HG02642 (cell line): ENCODE data around the gene LIFR.
"Not testable (repeated sequence)": the region's sequence is repeated elsewhere in the genome, so short reads cannot be mapped to it uniquely, and the experiment has no call there.

Experiments
- ATAC-seq: cut with Tn5 transposase; IDR thresholded peaks from one replicate; pipeline ENCODE4 v1.9.1; 2021; ENCODE audit warnings: mild to moderate bottlenecking; ENCODE audit not compliant: unreplicated experiment, poor library complexity

LIFR gene

GRCh38 chr5:38556599-38557307 lies at the start of gene LIFR:
Gene LIFR (minus strand): TSS chr5:38556646. CDS start chr5:38530647, 25,999 bp downstream.
- peak; percentile 67 for ATAC-seq

GRCh38 chr5:38605610-38606009 lies 49.2 kb upstream of the LIFR start:
- no peak for ATAC-seq

DNA sequence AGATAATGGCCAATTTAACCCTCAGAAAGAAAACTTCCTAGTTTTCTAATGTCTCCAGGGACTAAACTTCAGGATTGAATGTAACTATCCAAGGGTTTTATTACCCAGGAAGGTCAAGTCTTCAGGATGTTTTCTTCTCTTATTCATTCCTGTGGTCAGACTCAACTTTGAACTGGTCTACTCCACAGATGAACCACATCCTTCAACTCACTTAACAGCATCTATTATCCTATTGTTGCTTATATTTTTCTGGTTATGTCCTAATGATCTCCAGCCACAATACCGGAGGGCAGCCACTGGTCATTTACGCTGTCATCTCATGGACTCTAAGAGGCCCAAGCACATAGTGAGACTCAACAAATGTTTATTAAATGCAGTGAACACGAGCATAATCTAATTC lies 47.2 kb upstream of the LIFR start:
- no peak for ATAC-seq

DNA sequence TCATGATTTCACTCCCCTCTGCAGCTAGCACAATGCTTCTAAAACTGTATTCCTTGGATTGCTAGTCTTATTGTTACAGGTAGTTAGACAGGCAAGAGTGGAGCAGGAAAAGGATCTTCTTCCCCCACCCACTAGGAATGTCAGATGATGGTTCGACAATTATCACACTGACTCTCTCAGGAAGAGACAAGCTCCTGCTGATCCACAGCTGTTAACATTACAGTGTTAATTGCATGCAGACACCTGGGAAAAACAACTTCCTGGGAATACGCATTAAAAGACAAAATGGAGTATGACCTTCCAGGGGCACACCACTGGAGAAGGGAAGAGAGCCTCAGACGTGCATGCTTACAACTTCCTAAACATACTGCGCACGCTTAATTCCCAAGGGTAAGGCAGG lies 46.2 kb upstream of the LIFR start:
- ATAC-seq: no peak

- no peak for ATAC-seq
Observed at GRCh38 chr5:38601863-38602298, 45.4 kb upstream of the LIFR start.

- ATAC-seq: no peak
Observed at GRCh38 chr5:38601133-38601862, 44.9 kb upstream of the LIFR start.

DNA sequence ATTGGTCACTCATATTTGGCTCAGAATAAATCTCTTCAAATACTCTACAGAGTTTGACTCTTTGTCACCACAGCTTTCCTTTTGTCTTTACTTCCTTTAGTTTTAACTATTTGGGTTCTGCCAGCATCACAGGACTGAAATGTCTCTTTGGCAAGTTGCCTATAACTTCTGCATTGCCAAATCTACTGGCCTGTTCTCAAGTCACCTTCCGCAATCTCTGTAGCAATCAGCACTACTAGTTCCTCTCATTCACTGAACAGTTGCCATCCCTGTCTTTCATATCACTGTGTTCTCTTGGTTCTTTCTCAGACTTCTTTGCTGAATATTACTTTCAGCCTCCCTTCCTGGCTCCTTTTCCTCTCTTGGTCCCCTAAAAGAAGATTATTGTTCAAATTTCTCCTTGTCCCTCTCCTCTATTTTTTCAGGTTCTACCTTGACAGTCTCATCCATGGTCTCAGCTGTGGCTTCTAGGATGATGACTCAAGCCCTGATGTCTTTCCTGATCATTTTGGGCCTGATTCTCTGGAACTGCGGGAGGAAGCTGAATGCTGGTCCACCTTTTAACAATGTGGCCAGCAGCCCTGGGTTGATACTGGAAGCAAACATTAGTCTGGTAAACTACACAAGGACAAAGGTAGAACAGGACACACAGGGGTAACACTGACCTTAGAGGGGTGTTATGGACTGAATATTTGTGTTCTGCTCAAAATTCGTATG lies 44.0 kb upstream of the LIFR start:
- no peak for ATAC-seq

- not testable (repeated sequence) for ATAC-seq
Observed at GRCh38 chr5:38599751-38600150, 43.3 kb upstream of the LIFR start.

DNA sequence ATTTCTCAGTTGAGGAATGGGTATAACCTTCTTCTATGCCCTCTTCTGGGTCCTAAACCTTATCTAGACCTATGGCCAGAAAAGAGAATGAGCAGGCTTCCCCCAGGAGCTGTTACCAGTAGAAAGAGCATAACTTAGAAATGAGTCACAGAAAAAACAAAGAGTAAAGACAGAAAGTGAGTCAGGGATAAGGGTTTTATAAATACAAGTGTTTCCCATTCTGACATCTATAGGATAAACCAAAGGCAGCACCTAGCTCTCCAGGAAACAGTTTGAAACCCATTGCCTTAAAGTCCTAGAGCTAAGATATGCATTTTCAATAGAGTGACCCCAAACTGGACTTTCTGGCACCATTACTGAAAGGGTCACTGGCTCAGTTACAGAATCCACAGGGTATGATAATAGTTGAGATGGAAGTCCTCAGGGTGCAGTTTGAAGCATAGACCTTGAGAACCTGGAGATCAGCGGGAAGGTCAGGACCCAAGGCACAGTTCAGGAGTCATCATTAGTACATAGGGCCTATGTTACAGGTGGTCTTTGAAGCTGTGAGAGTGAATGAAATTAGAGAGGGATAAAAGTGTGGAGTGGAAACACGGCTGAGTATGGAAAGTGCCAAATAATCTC lies 42.7 kb upstream of the LIFR start:
- ATAC-seq: no peak

- no peak for ATAC-seq
Observed at GRCh38 chr5:38598296-38598993, 42.0 kb upstream of the LIFR start.

DNA sequence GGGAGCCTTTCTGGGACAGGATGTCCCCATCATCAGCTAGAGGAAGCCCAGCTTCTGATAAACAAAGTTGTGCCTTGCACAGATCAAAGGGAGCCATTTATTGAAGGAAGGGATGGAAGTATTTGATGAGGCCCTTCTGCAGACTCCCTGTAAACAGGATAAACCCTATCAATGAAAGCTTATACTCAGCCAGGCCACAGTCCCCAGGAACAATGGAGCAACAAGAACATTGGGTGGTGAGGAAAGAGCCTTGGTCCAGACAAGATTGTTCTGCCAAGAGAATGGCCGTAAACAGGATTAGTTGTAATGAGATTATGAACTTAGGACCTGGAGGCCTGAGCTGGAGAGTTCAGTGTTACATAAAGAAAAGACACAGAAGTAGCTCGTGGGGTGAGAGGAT lies 40.5 kb upstream of the LIFR start:
- no peak for ATAC-seq

- no peak for ATAC-seq
Observed at GRCh38 chr5:38595132-38595745, 38.8 kb upstream of the LIFR start.

GRCh38 chr5:38593959-38594358 lies 37.5 kb upstream of the LIFR start:
- no peak for ATAC-seq

GRCh38 chr5:38591523-38591849 lies 35.0 kb upstream of the LIFR start:
- no peak for ATAC-seq

- no peak for ATAC-seq
Observed at GRCh38 chr5:38590838-38591522, 34.5 kb upstream of the LIFR start.

DNA sequence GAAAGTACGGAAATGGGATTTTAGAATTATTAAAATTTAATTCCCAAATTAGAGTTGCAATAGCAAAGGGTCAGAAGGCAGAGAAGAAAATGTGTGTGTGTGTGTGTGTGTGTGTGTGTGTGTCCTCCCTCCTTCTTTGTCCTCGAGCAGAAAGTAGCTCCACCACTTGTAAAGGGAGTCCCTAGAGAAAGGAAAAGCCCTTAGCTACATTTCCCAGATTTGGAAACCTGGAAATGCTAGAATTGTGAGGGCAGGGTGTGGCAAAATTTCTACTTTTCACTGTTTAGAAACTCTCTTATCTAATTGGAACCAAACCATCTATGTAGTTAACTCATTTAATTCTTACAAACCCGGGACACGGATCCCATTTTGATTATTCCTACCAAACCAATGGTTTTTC lies 33.2 kb upstream of the LIFR start:
- no peak for ATAC-seq

- no peak for ATAC-seq
Observed at GRCh38 chr5:38585816-38586215, 29.4 kb upstream of the LIFR start.

DNA sequence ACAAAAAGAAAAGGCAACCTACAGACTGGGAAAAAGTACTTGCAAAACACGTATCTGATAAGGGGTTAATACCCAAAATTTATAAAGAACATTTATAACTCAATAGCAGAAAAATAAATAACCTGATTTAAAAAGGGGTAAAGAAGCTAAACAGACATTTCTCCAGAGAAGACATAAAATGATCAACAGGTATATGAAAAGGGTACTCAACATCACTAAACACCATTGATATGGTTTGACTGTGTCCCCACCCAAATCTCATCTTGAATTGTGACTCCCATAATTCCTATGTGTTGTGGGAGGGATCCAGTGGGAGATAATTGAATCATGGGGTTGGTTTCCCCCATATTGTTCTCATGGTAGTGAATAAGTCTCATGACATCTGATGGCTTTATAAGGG lies 27.1 kb upstream of the LIFR start:
- no peak for ATAC-seq

DNA sequence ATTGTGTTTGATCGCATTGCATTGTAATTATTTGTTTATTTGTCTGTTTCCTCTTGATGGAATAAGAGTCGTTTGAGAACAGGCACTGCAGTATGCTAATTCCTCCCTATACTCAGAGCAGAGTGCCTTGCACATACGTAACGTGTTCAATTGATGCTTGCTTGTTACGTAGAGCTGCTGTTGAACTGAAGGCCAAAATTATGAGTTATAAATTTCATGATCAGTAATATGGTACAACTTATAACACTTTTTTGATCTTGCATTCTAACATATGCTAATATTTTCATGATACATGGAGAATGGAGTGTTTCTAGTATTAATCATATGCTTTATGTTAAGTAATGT lies 26.5 kb upstream of the LIFR start:
- ATAC-seq: no peak
